B cell (primary cell): Measurements from ENCODE around the gene NPAS4. TPM values are rescaled to one million over a fixed set of nuclear protein-coding genes. Genes with fewer than 3 reads are reported as not detected.

Experiments
- ATAC-seq: fragments of 200-7000 bp; cut with Tn5 transposase; one replicate; pipeline ENCODE4 v1.10.0; 2021; ENCODE audit warnings: low read depth, mild to moderate bottlenecking, moderate number of reproducible peaks, moderate library complexity
- CTCF ChIA-PET: fragments of 350-600 bp; sonication (Branson Sonifier 250); formaldehyde crosslinking; loops from one replicate; lab custom pipeline; 2021; ENCODE audit warnings: antibody characterized with exemption, inconsistent platforms; lab: Charles Lee
- POLR2A ChIA-PET: fragments of 350-600 bp; sonication (Branson Sonifier 250); formaldehyde crosslinking; loops from one replicate; lab custom pipeline; 2021; ENCODE audit warnings: antibody characterized with exemption; lab: Charles Lee
- DNase-seq: peaks from one replicate; pipeline ENCODE4 v3.0.0; 2013
- H2AFZ ChIP-seq: 2 replicates; pipeline ENCODE4 v1.6.1; 2012; ENCODE audit warnings: mild to moderate bottlenecking, low read depth, low read length; ENCODE audit not compliant: insufficient read depth, poor library complexity, severe bottlenecking
- H3K27ac ChIP-seq, 2 donors: 1 replicate in 1 of 2; 2 replicates in 1 of 2; pipeline ENCODE4 v1.5.1; 2012 to 2013; ENCODE audit warnings: low read length in 2 of 2, mild to moderate bottlenecking in 2 of 2, moderate library complexity in 1 of 2
- H3K27me3 ChIP-seq, 4 experiments: fragments of 200-600 bp in 1 of 4; sonication (generic) in 1 of 4; replicated peaks in 1 of 4; 1 replicate in 2 of 4; 2 replicates in 2 of 4; pipeline versions ENCODE4 v1.6.1 to v1.7.0; 2013 to 2016; ENCODE audit warnings: low read length in 3 of 4, mild to moderate bottlenecking in 2 of 4, mixed read lengths in 1 of 4, moderate library complexity in 1 of 4; ENCODE audit not compliant: insufficient read depth in 4 of 4, control insufficient read depth in 3 of 4; ENCODE audit errors: control extremely low read depth in 1 of 4
- H3K36me3 ChIP-seq, 2 experiments: replicated peaks in 1 of 2; 1 replicate in 1 of 2; 2 replicates in 1 of 2; pipeline versions ENCODE4 v1.6.1 to v1.7.1; 2013; ENCODE audit warnings: low read length in 1 of 2; ENCODE audit not compliant: insufficient read depth in 2 of 2, control insufficient read depth in 1 of 2; ENCODE audit errors: control extremely low read depth in 1 of 2, extremely low read depth in 1 of 2
- H3K4me1 ChIP-seq, 2 donors: fragments of 200-600 bp in 1 of 2; sonication (generic) in 1 of 2; 1 replicate in 1 of 2; 2 replicates in 1 of 2; pipeline versions ENCODE4 v1.5.1 to v1.6.1; 2013 to 2017; ENCODE audit warnings: low read length in 2 of 2; ENCODE audit not compliant: control insufficient read depth in 2 of 2, insufficient read depth in 2 of 2
- H3K4me2 ChIP-seq: replicated peaks from 2 replicates; pipeline ENCODE3; 2012; ENCODE audit warnings: mild to moderate bottlenecking, low read depth, low read length; ENCODE audit not compliant: poor library complexity, severe bottlenecking
- H3K4me3 ChIP-seq, 5 experiments: fragments of 200-600 bp in 1 of 5; sonication (generic) in 1 of 5; 1 replicate in 3 of 5; 2 replicates in 2 of 5; pipeline versions ENCODE4 v1.5.1 to v1.7.0; 2011 to 2016; ENCODE audit warnings: low read length in 4 of 5, mild to moderate bottlenecking in 4 of 5, low read depth in 2 of 5, control low read depth in 1 of 5, moderate library complexity in 1 of 5; ENCODE audit not compliant: insufficient read depth in 1 of 5; ENCODE audit errors: control extremely low read depth in 1 of 5, extremely low read depth in 1 of 5
- H3K79me2 ChIP-seq: fragments of 200-600 bp; sonication (generic); one replicate; pipeline ENCODE4 v1.6.0; 2016; ENCODE audit warnings: low read length; ENCODE audit not compliant: control insufficient read depth, insufficient read depth
- H3K9ac ChIP-seq: fragments of 200-600 bp; sonication (generic); 2 replicates; pipeline ENCODE4 v1.6.1; 2017; ENCODE audit warnings: mild to moderate bottlenecking, low read length, moderate library complexity
- H3K9me3 ChIP-seq, 3 donors: one replicate each; pipeline versions ENCODE4 v1.6.1 to v1.7.1; 2013; ENCODE audit warnings: low read length in 2 of 3; ENCODE audit not compliant: control insufficient read depth in 2 of 3, insufficient read depth in 1 of 3; ENCODE audit errors: control extremely low read depth in 1 of 3
- H4K20me1 ChIP-seq: 2 replicates; pipeline ENCODE4 v1.6.0; 2012; ENCODE audit warnings: mild to moderate bottlenecking, low read length; ENCODE audit not compliant: insufficient read depth, control insufficient read depth, poor library complexity, severe bottlenecking
- H3K27ac Mint-ChIP-seq: one replicate; pipeline ENCODE4 v1.8.0; 2021; ENCODE audit warnings: mixed read lengths
- H3K27me3 Mint-ChIP-seq: one replicate; pipeline ENCODE4 v1.8.0; 2021; ENCODE audit warnings: mixed read lengths
- H3K4me1 Mint-ChIP-seq: one replicate; pipeline ENCODE4 v1.8.0; 2021; ENCODE audit warnings: mixed read lengths
- H3K4me3 Mint-ChIP-seq: one replicate; pipeline ENCODE4 v1.8.0; 2021; ENCODE audit warnings: mixed read lengths
- H3K9me3 Mint-ChIP-seq: one replicate; pipeline ENCODE4 v1.8.0; 2022; ENCODE audit warnings: mixed read lengths; ENCODE audit not compliant: insufficient read depth
- CTCF ChIP-seq: fragments of 200-600 bp; IDR thresholded peaks from one replicate; pipeline ENCODE4 v1.8.0; 2022; ENCODE audit warnings: antibody characterized with exemption, mild to moderate bottlenecking
- EZH2 ChIP-seq: IDR thresholded peaks from 2 replicates; pipeline ENCODE4 v1.6.1; 2012; ENCODE audit warnings: borderline replicate concordance, low read depth, mild to moderate bottlenecking, moderate library complexity, low read length; ENCODE audit not compliant: insufficient read depth, poor library complexity, severe bottlenecking
- WGBS: methylation state at CpG from one replicate; pipeline ENCODE4 v1.1.5; 2013; ENCODE audit warnings: missing lambda C conversion rate; ENCODE audit not compliant: insufficient coverage; 5-methylcytosine and 5-hydroxymethylcytosine counted together
- intact Hi-C: fragments of 100-400 bp; cut with micrococcal nuclease; formaldehyde crosslinking; loops from one replicate; pipeline ENCODE4 v1.10.0; 2022
- polyA plus RNA-seq: library from polyadenylated mRNA; depleted of rRNA; stranded (reverse); fragments of >200 nt; gene quantifications from 2 replicates; pipeline ENCODE4 v1.2.3, GENCODE V29; 2012
- total RNA-seq, 2 donors: library from RNA; stranded (reverse); fragments of 120-200 nt in 1 of 2; gene quantifications; 1 replicate in 1 of 2; 2 replicates in 1 of 2; pipeline versions ENCODE4 v1.2.3 to v1.2.4, GENCODE V29; 2013 to 2022

Gene NPAS4
- total and polyA plus RNA-seq, 2 donors (not counting 1 experiment from before 2014, with no cell fraction given), result not detected

GRCh38 chr11:66393954-66394353 is 26.9 kb upstream of the NPAS4 start:
- WGBS, result 100% methylated on average over 1 of the region's 3 CpGs
- TF ChIP-seq EZH2 (no peak), CTCF (no peak)
- H3K27me3 ChIP-seq, result peaks cover 0 to 2% (median 0%) of the 10 kb centered on the region in 4 experiments

DNA sequence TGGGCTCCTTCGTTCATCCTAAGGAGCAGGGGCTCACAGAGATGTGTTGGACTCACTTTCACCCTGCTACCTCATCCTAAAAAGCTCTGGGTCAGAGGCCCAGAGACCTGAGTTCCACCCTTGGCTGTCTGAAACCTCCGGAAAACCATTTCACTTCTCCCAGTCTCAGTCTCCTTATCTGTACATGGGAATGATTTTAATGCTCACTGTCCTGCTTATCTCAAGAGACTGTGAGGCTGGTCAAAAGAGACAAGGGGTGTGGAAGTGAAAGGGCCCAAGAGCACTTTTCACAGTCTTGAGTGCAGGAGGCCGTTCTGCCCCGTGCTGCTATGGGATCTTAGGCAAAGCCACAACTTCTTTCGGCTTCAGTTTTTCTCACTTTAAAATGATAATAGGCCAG is 13.2 kb upstream of the NPAS4 start:
- no peaks in the 10 kb centered on the region for H3K36me3 ChIP-seq
- DNase-seq, result no peak
- no peak overlapping the region for H3K9ac ChIP-seq
- H3K9me3 ChIP-seq, result no peaks in the 10 kb centered on the region
- 76% methylated on average over 4 of the region's 5 CpGs for WGBS
- H3K27ac ChIP-seq, result no peak overlapping the region
- Mint-ChIP-seq H3K4me3 (no peak overlapping the region), H3K27me3 (peaks cover 44% of the 10 kb centered on the region), H3K4me1 (peaks cover 4% of the 10 kb centered on the region), H3K9me3 (no peaks in the 10 kb centered on the region), H3K27ac (no peak overlapping the region)
- POLR2A ChIA-PET, result interaction anchor here (2.6 kb wide), 1 partner anchor 270 kb away, joined by 15 read pairs; the partner anchor contains the start of gene RBM4B
- H2AFZ ChIP-seq, result no peak overlapping the region
- TF ChIP-seq EZH2 (no peak), CTCF (no peak)
- CTCF ChIA-PET, result interaction anchor here (0.8 to 7.8 kb wide), 18 partner anchors 8 to 427 kb away, joined by 3 to 92 read pairs (median 5); partner anchors contain the start of genes CTSF, DPP3, MRPL11 and NPAS4
- H3K4me2 ChIP-seq, result no peak overlapping the region
- no peak overlapping the region for H3K4me3 ChIP-seq
- intact Hi-C loops, result loop anchor here (1.0 to 2.0 kb wide), 6 partner anchors 23 to 476 kb away; no protein-coding TSS in a partner anchor
- H3K4me1 ChIP-seq, result peaks cover 5 to 6% of the 10 kb centered on the region in 2 donors
- ATAC-seq, result no peak
- peaks cover 0 to 46% (median 12%) of the 10 kb centered on the region in 4 experiments for H3K27me3 ChIP-seq
- H4K20me1 ChIP-seq, result no peaks in the 10 kb centered on the region
- no peaks in the 10 kb centered on the region for H3K79me2 ChIP-seq

More at GRCh38 chr11:66393954-66394353, 26.9 kb upstream of the NPAS4 start:
- H3K79me2 ChIP-seq, result no peaks in the 10 kb centered on the region
- H3K27ac Mint-ChIP-seq, result no peak overlapping the region
- H3K4me1 ChIP-seq, result peaks cover 0 to 4% of the 10 kb centered on the region in 2 donors
- no peak overlapping the region for H3K27ac ChIP-seq
- H3K4me3 ChIP-seq, result no peak overlapping the region
- POLR2A ChIA-PET, result no interaction called here
- H3K9me3 ChIP-seq, result no peaks in the 10 kb centered on the region
- H3K9me3 Mint-ChIP-seq, result no peaks in the 10 kb centered on the region
- no peaks in the 10 kb centered on the region for H4K20me1 ChIP-seq
- H3K4me3 Mint-ChIP-seq, result no peak overlapping the region
- no peak for DNase-seq
- ATAC-seq, result no peak
- no peak overlapping the region for H3K4me2 ChIP-seq
- no peaks in the 10 kb centered on the region for H3K36me3 ChIP-seq
- intact Hi-C loops, result no loop called here
- peaks cover 20% of the 10 kb centered on the region for H3K27me3 Mint-ChIP-seq
- no peak overlapping the region for H3K9ac ChIP-seq
- no peak overlapping the region for H2AFZ ChIP-seq
- H3K4me1 Mint-ChIP-seq, result peaks cover 5% of the 10 kb centered on the region
- CTCF ChIA-PET, result interaction anchor here (1.0 to 1.6 kb wide), 2 partner anchors 11 to 83 kb away, joined by 3 to 7 read pairs; no protein-coding TSS in a partner anchor
